Measurements from ENCODE around the gene EFS. TPM values are rescaled to one million over a fixed set of nuclear protein-coding genes. Genes with fewer than 3 reads are reported as not detected.
A peak's percentile ranks its signal among the peaks of the same experiment; 100 is the strongest.

The EFS gene
- total and polyA plus RNA-seq, 2 of the 8 experiments (the other 6 are each of a cell fraction or from before 2014, with no cell fraction given) = 27.8 to 28.6 TPM

DNA sequence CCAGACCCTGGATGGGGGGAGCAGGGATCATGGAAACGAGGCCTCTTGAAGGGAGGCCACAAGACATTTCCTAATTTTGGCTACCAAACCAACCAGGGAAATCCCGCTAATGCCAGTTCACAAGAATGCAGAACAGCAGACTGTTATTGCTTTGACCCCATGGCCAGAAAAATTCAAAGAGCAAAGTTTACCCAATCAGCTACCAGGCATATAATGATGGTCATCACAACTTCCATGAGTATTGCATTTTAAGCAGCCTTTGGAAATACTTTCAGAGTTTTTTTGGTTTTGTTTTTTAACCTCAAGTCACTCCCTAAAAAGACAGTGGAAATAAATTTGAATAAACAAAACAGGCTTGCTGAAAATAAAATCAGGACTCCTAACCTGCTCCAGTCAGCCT, 7.5 kb upstream of the EFS start, which contains the start of gene IL25:
Gene IL25, plus strand, starts transcription at position 301 of the 400 bp plus-strand sequence.
- ChIA-PET CTCF (ENCODE audit: partially characterized antibody) (interaction anchor here (0.6 to 15.0 kb wide), 2 partner anchors 11 to 78 kb away, joined by 4 to 333 read pairs; partner anchors contain the start of genes EFS and SLC22A17), POLR2A (ENCODE audit: partially characterized antibody) (interaction anchor here (1.2 kb wide), 1 partner anchor 10 kb away, joined by 3 read pairs; no protein-coding TSS in a partner anchor)
- FAIRE-seq = no peak
- no peak for DNase-seq (ENCODE audit: low read depth in 1 of 2, low spot score in 2 of 2)
- no peaks in the 10 kb centered on the region for H3K79me2 ChIP-seq (ENCODE audit: control insufficient read depth in 1 of 2, insufficient read depth in 2 of 2, low read length in 2 of 2)
- no peak within 1 kb of the TSS for H3K18ac ChIP-seq (ENCODE audit: extremely low read depth, low read length)
- no peak within 1 kb of the TSS for H3K56ac ChIP-seq (replicated peaks; ENCODE audit: insufficient read length, low read depth, low read length)
- no peak within 1 kb of the TSS for H3K27ac ChIP-seq (ENCODE audit: low read depth, low read length)
- peaks cover 0 to 10% (median 3%) of the 10 kb centered on the region in 4 experiments; a peak in 3 of 7 replicates for H3K4me1 ChIP-seq (replicated peaks in 1 of 4; ENCODE audit: control insufficient read depth in 3 of 4, insufficient read depth in 4 of 4, low read length in 3 of 4)
- H3K14ac ChIP-seq (ENCODE audit: insufficient read length) = no peak within 1 kb of the TSS
- WGBS, 2 experiments (ENCODE audit: extremely low coverage in 1 of 2, insufficient coverage in 1 of 2, insufficient read length in 1 of 2, insufficient replicate concordance in 2 of 2, low coverage in 1 of 2, low lambda C conversion rate in 2 of 2, missing lambda C conversion rate in 1 of 2) = 80% methylated on average over 2 of the region's 2 CpGs; no CpG with 5 or more reads in 1 of the 2 experiments
- no peaks in the 10 kb centered on the region for H3K9me3 ChIP-seq (ENCODE audit: insufficient read depth in 2 of 2, low read depth in 1 of 2, low read length in 1 of 2)
- 0 out of 2 replicates have a peak within 1 kb of the TSS, but pooled peaks have one; percentile 23 for H2BK12ac ChIP-seq (ENCODE audit: low read depth, low read length)
- H3K36me3 ChIP-seq (ENCODE audit: control insufficient read depth in 2 of 4, insufficient read depth in 4 of 4, low read length in 3 of 4) = no peaks in the 10 kb centered on the region
- H4K20me1 ChIP-seq (replicated peaks in 1 of 2; ENCODE audit: control insufficient read depth in 1 of 2, insufficient read depth in 2 of 2, low read length in 2 of 2) = no peaks in the 10 kb centered on the region
- no peak within 1 kb of the TSS for H2BK5ac ChIP-seq (ENCODE audit: low read depth, low read length)
- H3K9ac ChIP-seq (replicated peaks in 1 of 4; ENCODE audit: extremely low read depth in 1 of 4, low read depth in 3 of 4, low read length in 3 of 4) = no peak within 1 kb of the TSS
- H3K4me2 ChIP-seq (ENCODE audit: insufficient read depth in 1 of 2, low read depth in 2 of 2, low read length in 2 of 2) = no peak within 1 kb of the TSS
- no peak within 1 kb of the TSS for H2BK15ac ChIP-seq (ENCODE audit: low read length)
- no peak within 1 kb of the TSS for H2AFZ ChIP-seq (ENCODE audit: low read length)
- no peak within 1 kb of the TSS for H2BK120ac ChIP-seq (replicated peaks; ENCODE audit: low read depth, low read length)
- H3K79me1 ChIP-seq (ENCODE audit: low read depth, low read length) = no peaks in the 10 kb centered on the region
- H4K8ac ChIP-seq (ENCODE audit: extremely low read depth, insufficient read depth, low read length) = no peak within 1 kb of the TSS
- no peaks in the 10 kb centered on the region for H3K23me2 ChIP-seq (ENCODE audit: low read depth, low read length)
- H2AK5ac ChIP-seq (ENCODE audit: low read depth, low read length) = no peak within 1 kb of the TSS
- TF ChIP-seq GTF2F1 (IDR thresholded peaks at IDR 0.05; ENCODE audit: borderline replicate concordance, low read depth, low read length) (no peak), ZNF274 (IDR thresholded peaks at IDR 0.05; ENCODE audit: borderline replicate concordance, extremely low read depth, low read length) (no peak), TAF1 (IDR thresholded peaks at IDR 0.05; ENCODE audit: low read depth, low read length) (no peak), CHD1 (IDR thresholded peaks at IDR 0.05; ENCODE audit: low read depth, low read length) (no peak), BACH1 (IDR thresholded peaks at IDR 0.05; ENCODE audit: low read length) (no peak), GABPA (IDR thresholded peaks at IDR 0.05; ENCODE audit: borderline replicate concordance, insufficient read depth, low read length) (no peak), SIRT6 (IDR thresholded peaks at IDR 0.05; ENCODE audit: low read length) (no peak), TAF7 (optimal IDR thresholded peaks at IDR 0.05; ENCODE audit: borderline replicate concordance, low read depth, low read length) (no peak), KDM5A (IDR thresholded peaks at IDR 0.05; ENCODE audit: low read length) (no peak)
- H3K4me3 ChIP-seq (ENCODE audit: extremely low read depth in 1 of 4, insufficient read depth in 2 of 4, low read depth in 3 of 4, low read length in 4 of 4) = no peak within 1 kb of the TSS
- no peak within 1 kb of the TSS for H2BK20ac ChIP-seq (ENCODE audit: low read length)
- no peak within 1 kb of the TSS for H3K4ac ChIP-seq (replicated peaks; ENCODE audit: insufficient read length, low read depth, low read length)
- H4K91ac ChIP-seq (replicated peaks; ENCODE audit: insufficient read length, low read length) = no peak within 1 kb of the TSS
- peaks cover 0 to 21% (median 13%) of the 10 kb centered on the region in 4 experiments; a peak in 6 of 7 replicates for H3K27me3 ChIP-seq (replicated peaks in 1 of 4; ENCODE audit: control insufficient read depth in 3 of 4, extremely low read depth in 1 of 4, insufficient read depth in 3 of 4, low read length in 3 of 4)
- no peak within 1 kb of the TSS for H4K5ac ChIP-seq (ENCODE audit: insufficient read length, low read depth, low read length)
- H3K23ac ChIP-seq (ENCODE audit: insufficient read length) = no peak within 1 kb of the TSS
